Germinal center (tissue), 1 donor: Measurements from ENCODE around the gene TLL2.

ENCODE experiments used
- DNase-seq: peaks from one replicate; pipeline ENCODE4 v3.0.0; 2012; ENCODE audit warnings: mixed read lengths, low spot score

TLL2 gene

DNA sequence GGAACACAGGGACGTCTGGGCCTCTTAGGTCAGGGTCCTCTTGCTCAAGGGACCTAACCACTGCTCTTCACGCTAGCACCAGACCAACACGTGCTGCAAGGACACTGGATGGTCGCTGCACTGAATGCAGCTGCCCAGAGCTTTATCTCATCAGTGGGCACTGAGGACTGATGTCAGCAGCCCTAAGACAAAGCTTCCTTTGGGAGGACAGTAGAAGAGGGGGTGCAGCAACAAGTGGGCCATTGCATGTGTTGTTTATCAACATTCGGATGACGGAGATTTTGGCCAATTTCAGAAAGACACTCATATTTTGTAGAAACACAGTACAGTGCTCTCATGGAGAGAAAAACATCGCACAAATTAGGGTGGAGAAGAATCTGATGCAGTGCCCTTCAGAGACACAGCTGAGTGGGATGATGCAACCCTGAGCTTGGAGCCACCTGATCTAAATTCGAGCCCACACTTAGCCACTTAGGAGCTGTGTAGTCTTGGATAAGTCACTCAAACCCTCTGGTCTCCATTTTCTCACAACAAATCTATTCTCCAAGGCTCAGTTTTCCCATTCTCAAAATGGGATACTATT, 156.6 kb downstream of the TLL2 start:
- DNase-seq, result no peak

DNA sequence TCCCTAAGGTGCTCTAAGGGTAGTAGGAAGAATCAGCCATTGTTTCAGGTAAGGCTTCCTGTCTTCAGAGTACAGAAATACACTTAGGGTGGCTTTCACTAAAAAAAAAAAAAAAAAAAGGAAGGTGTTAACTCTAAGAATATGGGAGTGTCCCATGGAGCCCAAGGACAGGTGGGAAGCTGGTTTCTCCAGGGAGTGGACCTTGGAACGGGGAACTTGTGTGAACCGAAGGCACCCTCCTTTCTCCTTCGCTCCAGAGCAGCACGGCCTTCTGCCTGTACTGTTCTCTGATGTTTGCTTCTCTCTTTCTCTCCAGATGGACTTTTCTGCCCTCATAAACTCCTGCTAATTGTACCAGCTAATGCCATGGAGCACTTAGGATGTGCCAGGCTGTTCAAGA, 161.1 kb downstream of the TLL2 start:
- no peak for DNase-seq

DNA sequence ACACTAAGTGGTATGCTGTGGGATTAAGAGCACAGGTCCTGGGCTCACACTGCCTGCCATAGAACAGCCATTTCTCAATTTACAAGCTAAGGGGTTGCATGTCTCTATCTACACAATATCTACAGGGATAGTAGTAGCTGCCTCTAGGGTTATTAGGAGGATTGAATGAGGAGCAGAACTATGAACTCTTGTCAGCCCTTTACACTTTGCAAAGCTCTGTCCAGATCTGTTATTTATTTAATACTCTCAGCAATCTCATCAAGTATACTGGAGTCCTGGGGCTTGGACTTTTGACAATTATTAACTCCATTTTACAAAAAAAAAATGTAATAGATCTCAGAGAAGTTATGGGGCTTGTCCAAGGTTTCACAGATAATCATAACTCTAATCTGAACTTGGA, 161.7 kb downstream of the TLL2 start:
- no peak for DNase-seq

DNA sequence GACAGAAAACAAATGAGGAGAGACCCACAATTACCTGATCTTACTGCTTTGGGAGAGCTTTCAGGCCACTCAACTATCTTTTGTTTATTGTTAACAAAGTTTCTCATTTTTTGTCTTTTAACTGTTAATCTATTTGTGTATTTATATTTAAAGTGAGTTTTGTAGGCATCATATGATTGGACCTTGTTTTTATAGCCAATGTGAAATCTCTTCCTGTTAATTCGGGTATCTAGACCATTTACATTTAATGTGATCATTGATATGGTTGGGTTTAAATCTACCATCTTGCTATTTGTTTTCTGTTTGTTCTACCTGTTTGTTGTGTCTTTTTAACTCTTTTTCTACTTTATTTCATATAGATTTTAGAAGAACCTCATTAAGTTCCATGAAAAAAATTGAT, 167.4 kb downstream of the TLL2 start:
- no peak for DNase-seq

DNA sequence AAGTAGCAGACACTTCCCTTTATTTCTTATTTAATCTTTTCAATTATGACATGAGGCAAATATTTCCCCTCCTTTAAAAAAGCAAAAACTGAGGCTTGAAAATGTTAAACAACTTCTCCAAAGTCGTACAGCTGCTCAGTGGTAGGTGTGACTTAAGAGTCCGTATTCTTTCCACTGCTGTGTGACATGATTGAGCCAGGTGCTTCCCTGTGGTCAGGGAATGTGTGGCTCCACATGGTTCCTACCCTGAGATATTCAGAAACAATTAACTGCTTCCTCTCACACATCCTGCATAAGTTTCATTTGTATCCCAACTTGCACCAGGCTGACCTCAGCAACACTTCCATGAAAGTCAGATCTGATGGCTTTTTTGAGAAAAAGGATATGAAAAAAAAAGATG, 168.5 kb downstream of the TLL2 start:
- no peak for DNase-seq

DNA sequence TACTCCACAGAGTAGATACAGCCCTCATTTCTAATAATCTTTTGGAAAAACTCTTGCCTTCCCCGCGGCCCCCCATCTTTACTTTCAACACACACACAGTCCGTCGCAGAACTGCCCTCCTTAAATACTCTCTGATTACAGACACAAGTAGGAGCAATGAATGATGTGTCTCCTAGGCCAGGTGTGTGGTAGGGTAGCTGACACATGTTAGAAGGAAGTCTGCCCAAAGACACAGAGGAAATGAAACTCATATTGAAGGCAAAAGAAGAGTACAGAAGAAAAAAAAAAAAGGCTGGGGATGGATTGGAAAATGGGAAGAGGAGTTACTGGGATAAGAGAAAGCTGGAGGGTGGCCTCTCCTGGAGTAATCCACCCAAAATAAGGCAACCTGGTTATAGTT, 169.5 kb downstream of the TLL2 start:
- DNase-seq, result peak; percentile 13

DNA sequence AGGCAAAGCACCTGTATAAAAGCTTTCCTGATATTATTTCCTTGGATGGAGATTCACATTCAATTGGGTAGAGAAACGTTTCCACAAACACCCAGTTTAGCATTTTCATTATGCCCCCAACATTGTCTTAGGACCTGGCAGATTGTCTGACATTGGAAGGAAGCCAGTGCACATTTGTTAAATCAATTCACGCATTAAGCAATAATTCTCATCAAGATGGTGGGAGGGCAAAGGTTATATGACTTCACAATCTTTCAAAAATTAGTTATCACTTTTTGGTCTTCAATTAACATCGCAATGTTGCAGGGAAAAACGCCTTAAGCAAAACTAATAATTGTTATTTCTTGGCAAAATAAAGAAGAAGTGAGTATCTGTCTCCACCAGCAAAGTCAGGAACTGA, 171.3 kb downstream of the TLL2 start:
- no peak for DNase-seq

DNA sequence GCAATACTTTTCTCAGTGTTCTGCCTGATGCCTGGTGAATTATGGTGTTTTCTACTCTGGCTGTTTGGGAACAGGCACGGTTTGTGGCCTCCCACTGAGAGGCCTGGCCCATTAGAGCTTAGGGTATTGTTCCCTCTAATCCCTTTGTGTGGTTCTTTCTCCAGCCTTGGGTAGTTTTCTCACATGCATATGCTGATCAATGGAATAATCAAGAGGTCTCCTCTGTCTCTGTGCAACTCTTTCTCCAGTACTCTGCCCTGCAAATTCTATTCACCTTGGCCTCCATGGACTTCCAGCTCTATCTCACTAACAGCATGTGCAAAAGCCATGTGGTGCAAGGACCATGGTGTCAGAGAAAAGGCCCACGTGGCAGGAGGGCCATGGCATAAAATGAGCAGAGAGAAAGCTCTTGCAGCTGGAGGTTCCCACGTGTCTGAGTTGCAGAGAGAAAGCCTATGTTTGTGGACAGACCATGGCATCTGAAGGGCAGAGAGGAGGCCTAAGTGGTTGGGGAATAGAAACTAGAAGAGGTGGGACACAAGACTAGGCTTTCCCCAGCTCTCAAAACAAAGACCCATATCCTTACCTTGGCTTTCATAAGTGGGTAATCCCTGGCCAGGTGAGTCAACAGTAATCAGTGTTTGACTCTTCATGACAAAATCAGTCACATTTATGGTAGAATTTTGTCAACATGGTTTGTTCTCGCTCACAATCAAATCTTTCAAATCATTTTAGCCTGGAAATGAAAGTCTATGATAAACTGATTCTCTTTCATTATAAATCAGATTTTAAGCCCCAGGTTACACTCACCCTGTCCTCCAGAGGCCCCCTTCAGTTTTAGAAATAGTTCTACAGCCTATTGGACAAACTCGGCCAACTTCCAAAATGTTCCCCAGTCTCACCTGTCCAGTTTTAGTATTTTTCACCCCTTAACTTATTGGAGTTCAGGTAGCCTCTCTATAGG, 172.2 kb downstream of the TLL2 start:
- DNase-seq, result no peak

DNA sequence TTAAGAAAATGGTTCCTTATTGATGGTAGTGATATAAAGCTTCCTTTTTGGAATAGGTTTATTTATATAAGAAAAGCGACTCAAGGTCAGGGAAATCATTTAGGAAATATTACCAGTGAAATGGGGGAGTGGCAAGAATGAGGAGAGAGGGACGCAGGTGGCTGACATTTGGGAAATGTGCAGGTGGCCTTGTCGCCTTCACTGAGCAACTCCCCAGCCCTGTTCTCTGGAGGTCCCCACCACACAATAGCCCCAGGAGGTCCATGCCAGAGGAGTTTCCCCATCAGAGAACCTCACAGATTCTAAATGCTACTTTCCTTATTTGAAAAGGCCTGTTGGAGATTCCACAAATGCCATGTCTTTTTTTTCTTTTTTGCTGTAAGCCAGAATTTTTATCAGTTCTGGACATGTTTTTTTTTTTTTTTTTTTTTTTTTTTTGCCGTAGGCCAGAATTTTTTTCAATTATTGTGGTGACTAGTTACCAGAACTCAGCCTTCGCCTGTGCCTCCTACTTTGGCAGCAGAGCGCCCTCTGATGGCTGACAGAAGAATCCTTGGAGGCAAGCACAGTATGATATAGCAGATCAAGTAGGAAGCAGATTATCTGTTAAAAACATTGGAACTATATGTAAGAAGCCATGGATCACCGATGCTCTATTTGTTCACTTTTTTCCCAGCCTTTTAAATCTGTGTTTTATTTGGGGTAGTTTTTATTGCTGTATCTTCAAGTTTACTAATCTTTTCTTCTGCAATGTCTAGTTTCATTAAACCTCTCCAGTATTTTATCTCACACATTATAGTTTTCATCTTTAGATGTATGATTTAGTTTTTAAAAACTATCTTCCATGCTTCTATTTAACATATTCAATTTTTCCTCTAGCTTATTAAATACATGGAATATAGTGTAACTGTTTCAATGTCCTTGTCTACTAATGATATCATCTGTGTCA, 173.5 kb downstream of the TLL2 start:
- DNase-seq, result peak; percentile 50

DNA sequence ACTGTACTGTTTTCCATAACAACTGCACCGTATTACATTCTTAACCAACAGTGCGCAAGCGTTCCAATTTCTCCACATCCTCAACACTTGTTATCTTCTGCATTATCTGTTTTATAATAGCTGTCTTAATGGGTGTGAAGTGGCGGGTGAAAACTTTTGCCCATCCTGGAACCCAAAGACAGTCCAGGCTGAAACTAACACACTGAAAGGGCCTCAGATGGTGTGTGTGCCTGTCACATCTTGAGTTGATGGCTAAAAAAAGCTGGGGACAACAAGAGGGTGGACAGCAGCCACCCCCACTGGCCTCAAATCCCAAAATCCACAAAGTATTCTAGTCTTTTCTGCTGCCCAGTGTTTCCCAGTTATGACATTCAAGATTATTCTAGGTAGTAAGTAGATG, 174.3 kb downstream of the TLL2 start:
- DNase-seq, result no peak

DNA sequence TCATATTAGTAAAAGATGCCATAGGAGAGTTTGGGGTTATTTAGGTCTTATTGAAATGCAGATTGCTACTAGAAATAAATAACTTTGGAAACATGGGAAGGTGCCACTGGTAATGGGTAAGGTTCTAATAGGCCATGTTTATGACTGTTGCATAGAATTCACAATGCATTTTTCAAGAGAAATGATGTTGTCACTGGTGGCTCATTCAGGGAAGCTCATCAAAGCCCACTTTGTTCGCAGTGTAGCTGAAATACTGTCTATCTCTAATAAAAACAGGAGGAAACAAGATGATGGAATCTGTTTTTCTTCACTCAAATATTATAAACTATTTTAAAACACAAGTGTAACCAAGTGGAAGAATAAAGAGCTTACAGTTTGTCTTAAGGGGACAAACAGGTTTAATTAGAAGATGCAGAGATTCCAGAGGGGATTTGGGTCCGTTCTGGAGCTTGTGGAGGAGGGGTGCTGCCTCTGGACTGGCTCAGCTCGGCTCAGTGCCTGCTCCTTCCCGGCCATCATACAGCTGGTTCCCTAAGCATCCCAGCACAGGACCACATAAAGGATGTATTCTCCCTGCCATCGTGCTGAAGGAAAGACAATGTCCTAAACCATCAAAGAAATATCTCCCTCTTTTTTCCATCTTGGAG, 175.3 kb downstream of the TLL2 start:
- DNase-seq, result no peak

DNA sequence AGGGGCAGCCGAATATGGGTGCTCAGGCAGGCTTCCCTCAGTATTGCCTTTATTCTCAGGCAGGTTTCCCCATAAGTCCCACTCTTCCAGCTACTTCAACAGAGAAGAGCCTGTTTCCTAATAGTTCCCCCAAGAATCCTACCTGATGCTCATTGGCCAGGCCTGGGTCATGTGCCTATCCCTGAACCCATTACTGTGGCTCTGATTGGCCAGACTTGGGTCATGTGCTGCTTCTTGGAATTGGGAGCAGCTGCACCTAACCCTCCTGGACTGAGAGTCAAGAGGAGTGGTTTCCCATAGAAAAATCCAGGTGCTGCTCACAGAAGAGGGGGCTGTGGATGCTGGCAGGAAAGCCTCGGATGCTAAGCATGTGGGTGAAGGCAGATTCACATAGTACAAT, 176.6 kb downstream of the TLL2 start:
- DNase-seq, result no peak

DNA sequence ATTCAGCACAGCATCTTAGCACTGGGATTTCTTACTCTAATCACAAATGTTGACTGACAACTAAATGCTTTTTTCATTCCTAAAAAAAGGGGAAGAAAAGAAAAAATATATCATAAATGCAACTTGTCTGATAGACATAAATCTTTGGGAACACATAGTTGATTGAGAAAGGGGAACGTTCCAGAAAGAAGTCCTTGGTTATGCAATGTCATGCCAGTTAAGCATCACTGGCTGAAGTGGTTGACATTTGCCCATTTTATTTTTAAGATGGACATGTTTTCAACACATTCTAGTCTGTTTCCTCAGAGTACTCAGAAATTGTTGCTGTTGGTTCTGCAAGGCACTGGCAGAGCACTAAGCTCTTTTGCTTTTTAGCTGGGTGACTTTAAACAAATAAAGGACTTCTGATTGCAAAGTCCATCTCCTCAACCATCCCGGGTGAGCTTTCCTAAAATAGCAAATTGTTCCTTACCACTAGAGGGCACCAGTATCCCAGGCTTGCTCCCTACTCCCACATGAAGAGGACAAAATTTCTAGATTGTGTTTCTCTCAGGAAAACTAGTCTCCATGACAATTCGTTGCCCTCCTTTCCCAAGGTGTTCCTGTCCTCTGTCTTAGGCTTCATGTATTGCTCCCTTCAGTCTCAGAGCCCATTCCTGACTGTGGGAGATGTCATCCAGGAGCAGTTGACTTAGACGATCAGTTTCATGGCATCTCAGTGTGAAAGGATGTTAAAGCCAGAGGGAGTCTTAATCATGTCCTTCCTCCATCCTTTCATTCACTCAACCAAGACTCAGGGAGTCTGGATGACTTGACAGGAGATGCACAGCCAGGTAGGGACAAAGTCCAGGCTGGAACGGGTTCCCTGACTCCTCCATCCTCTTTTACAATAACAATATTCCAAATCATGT, 178.9 kb downstream of the TLL2 start:
- peak; percentile 11 for DNase-seq

DNA sequence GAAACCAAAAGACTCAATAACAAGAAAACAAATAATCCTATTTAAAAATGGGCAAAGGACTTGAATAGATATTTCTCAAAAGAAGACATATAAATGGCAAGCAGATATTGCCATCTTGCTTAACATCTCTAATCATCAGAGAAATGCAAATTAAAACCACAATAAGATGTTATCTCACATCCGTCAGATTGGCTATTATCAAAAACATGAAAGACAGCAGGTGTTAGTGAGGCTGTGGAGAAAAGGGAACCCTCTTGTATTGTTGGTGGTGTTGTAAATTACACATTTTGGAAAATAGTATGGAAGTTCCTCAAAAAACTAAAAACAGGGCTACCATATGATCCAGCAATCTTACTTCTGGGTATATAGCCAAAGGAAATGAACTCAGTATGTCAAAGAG, 180.6 kb downstream of the TLL2 start:
- DNase-seq, result no peak

DNA sequence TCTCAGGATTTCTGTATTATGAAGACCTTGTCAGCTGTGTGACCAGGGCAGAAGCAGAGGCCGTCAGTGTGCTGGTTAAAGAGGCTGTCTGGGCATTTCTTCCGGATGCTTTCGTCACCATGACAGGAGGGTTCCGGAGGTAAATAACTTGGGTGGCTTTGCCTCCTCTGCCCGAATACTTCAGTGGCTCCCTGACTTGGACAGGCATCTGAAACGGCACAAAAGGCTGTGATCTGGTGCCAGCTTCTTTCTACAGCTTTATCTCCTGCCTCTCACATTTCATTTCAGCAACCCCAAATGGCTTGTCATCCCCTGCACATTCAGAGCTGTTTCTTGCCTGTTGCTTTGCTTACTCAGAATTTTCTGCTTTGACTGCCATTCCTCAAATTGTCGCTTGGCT, 186.3 kb downstream of the TLL2 start:
- DNase-seq, result no peak

DNA sequence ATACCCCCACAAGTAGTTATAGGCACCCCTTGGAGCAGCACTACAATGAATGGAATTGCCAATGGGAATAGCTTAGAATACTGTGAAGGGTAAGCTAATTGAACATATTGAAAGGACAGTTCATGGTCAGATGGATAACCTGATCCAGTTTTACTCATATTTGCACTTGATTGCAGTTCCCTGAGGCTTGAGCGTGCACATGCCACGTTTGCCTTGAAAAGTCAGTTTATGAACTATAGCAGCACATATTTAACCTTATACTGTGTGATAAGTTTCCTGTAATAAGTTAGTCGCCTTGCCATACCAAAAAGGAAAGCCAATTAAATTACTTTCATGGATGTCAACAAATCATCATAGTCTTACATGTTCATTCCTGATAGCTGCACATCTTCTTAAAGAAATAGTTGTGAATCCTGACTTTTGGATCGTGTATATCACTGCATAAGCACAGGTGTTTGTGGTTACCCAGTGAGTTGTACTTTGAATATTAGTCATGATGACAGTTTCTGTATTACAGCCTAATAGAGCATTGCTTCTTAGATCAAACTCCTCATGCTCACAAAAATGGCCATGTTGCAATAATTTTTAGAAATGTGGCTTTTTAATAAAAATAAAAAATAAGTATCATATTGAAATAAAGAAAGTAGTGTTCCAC, 187.9 kb downstream of the TLL2 start:
- DNase-seq, result no peak

DNA sequence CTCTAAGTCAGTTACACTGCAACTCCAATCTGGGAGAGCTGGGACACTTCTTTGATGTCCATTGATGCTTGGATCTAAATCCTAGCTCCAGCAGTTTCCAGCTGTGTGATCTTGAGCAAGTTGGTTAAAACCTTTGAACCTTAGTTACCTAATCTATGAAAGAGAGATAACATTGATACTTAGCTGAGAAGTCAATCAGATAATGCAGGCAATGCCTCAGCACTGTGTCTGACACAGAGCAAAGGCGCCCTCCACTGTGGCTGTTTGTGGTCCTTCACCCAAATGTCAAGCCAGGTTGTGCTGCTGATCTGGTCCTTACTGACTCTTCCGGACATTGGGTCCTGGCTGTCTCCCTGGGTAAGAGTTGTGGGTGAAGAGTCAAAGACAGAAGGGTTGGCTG, 189.3 kb downstream of the TLL2 start:
- DNase-seq, result no peak

DNA sequence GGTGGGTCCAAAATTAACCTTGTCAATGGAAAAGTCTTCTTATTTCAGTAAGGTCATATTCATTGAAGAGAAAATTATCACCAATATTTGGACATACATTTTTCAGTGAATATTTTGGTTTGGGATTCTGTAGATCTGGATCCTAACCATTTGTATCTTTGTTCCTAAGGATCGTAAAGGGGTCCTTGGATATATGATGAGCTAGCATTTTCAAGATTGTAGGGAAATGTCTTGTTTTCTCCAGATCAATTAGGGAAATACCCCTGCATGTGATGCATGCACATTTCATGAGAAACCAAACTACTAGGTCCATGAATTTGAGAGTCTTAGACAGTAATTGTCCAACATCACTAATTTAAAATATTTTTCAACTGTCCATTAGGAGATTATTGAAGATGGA, 191.5 kb downstream of the TLL2 start:
- no peak for DNase-seq

DNA sequence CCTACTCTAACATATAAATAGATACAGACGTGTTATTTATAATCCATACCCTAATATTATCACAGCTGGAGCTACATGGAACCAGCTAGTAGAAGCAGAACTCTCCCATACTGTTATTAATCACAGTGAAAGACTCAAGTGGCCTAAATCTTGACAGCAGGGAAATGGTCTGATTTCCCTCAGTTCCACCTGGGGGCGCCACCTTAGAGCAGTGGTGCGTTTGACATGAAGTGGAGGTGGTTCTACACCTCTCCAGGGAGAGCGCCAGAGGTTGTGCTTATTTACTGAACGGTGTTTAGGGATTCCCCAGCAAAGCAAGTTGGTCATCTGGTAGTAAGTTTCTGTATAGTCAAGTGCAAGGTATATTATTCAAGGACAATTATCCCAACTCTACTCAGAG, 191.9 kb downstream of the TLL2 start:
- no peak for DNase-seq

DNA sequence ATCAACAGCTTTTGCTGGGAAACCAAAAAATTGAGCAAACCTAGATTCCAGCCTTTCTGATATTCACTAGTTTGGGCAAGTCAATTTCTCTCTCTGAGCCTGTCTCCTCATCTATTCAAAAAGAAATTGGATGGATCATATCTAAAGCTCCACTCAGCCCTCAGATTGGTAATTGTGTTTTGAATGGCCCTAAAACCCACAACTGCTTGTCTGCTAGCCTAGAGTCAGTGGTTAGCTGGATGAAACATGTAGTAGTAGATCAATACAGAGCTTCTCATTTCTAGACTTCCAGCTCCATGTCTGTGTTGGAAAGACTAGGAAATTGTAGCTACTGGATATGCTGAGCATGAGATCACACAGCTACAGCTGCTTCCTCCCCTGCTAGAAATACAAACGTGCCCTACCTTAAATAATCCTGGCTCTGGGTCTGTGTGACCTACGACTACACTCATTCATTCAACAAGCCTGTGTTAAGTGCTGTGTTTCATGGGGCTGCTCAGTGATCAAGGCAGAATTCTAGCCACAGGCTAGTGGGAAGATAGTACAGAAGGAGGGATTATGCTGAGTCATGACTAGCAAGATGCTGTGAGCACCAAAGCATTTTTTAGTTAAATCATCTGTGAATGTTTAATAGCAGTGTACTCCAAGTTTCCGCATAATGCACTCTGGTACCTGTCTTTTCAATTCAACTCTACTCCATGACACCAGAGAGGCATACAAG, 193.8 kb downstream of the TLL2 start:
- DNase-seq, result no peak
